Measurements from ENCODE around the gene CNFN.

DNA sequence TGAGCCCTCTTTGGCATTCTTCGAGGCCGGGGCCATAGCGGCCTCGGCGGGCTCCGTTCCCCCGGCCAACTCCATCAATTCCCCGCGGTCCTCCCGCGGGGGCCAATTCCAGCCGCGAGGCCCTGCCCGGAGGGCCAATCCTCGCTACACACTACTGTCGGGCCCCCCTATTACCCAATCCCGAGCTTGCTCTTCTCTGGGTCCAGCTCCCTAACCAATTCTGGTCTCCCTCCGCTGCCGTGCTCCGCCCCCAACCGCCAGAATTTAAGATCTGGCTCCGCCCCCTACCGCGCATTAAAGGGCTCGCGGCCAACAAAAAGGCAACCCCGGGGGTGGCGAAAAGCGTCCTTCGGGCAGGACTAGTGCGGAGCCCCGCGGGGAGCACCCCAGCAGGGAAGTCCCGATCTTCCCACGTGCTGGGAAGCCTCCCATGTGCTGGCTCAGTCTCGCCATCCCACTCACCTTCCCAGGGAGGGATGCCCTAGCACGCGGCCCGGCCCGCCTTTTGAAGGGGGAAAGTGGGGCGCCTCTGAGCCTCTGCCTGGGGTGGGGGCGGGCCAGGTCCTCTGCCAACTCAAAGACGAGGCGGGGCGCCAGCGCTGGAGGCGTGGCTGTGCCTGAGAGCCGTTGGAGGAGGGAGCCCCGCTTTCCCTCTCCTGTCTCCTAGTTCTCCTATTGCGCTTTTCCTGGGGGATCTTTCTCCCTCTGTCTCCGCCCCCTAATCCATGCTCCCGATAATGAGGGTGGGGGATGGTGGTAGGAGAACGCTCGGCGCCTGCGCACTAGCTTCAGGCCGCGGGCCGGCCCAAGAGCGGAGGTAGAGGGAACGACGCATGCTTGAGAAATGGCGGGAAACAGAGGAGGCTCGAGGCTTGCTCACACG is 33.6 kb upstream of the CNFN start:
- TF ChIP-seq CTCF (conservative IDR thresholded peaks at IDR 0.05 in 1 of 2, IDR thresholded peaks at IDR 0.05 in 1 of 2; ENCODE audit: low read depth in 1 of 2, low read length in 2 of 2) (no peak), EZH2 (IDR thresholded peaks at IDR 0.05; ENCODE audit: low read length, missing control alignments) (no peak)

Measured in fibroblast of lung (primary cell).